PC-9 (cell line): ENCODE measurements around the gene GCM1. TPM values are rescaled to one million over a fixed set of nuclear protein-coding genes. Genes with fewer than 3 reads are reported as not detected.

Experiments
- BruUV-seq: library from RNA; stranded (reverse); fragments of 400-500 nt; replicated peaks from 2 replicates; lab custom pipeline; 2021; lab: Mats Ljungman, UMichigan
- CTCF ChIA-PET: fragments of 300-600 bp; sonication (Branson Sonifier 250); formaldehyde crosslinking; loops from one replicate; lab custom pipeline; 2022; ENCODE audit warnings: antibody characterized with exemption; lab: Charles Lee
- POLR2A ChIA-PET: fragments of 300-600 bp; sonication (Branson Sonifier 250); formaldehyde crosslinking; loops from one replicate; lab custom pipeline; 2022; ENCODE audit warnings: antibody characterized with exemption; ENCODE audit not compliant: unreplicated experiment; lab: Charles Lee
- DNase-seq, 2 experiments: peaks; one replicate each; pipeline versions ENCODE4 v3.0.0 to v3.0.0-alpha.2; 2015 to 2022; ENCODE audit warnings: mixed read lengths in 1 of 2
- H2AFZ ChIP-seq: fragments of 200-600 bp; sonication (generic); 2 replicates; pipeline ENCODE4 v1.8.1; 2017; ENCODE audit warnings: antibody characterized with exemption
- H3F3A ChIP-seq: fragments of 200-600 bp; sonication (generic); 2 replicates; pipeline ENCODE4 v1.8.1; 2017; ENCODE audit warnings: antibody characterized with exemption, mild to moderate bottlenecking, low read depth; ENCODE audit not compliant: insufficient read depth
- H3K27ac ChIP-seq: fragments of 200-600 bp; sonication (generic); 2 replicates; pipeline ENCODE4 v1.6.1; 2016; ENCODE audit warnings: mixed run types
- H3K27me3 ChIP-seq: fragments of 200-600 bp; sonication (generic); 2 replicates; pipeline ENCODE4 v1.6.1; 2016; ENCODE audit warnings: low read depth, mixed run types; ENCODE audit not compliant: insufficient read depth
- H3K36me3 ChIP-seq: fragments of 200-600 bp; sonication (generic); 2 replicates; pipeline ENCODE4 v1.6.1; 2016; ENCODE audit warnings: low read depth, mixed run types
- H3K4me1 ChIP-seq: fragments of 200-600 bp; sonication (generic); replicated peaks from 2 replicates; pipeline ENCODE4 v1.6.1; 2016; ENCODE audit warnings: mixed run types; ENCODE audit not compliant: insufficient read depth
- H3K4me2 ChIP-seq: fragments of 200-600 bp; sonication (generic); 2 replicates; pipeline ENCODE4 v1.6.1; 2017; ENCODE audit warnings: mixed run types
- H3K4me3 ChIP-seq: fragments of 200-600 bp; sonication (generic); 2 replicates; pipeline ENCODE4 v1.6.1; 2016; ENCODE audit warnings: mixed run types
- H3K79me2 ChIP-seq: fragments of 200-600 bp; sonication (generic); 2 replicates; pipeline ENCODE4 v1.6.1; 2017; ENCODE audit warnings: low read depth, mixed run types
- H3K9me2 ChIP-seq: fragments of 200-600 bp; sonication (generic); 2 replicates; pipeline ENCODE4 v1.8.1; 2017; ENCODE audit warnings: mild to moderate bottlenecking; ENCODE audit not compliant: insufficient read depth
- H3K9me3 ChIP-seq: fragments of 200-600 bp; sonication (generic); 2 replicates; pipeline ENCODE4 v1.8.1; 2016; ENCODE audit warnings: low read depth; ENCODE audit not compliant: insufficient read depth
- H4K20me1 ChIP-seq: fragments of 200-600 bp; sonication (generic); 2 replicates; pipeline ENCODE4 v1.8.1; 2017; ENCODE audit not compliant: insufficient read depth
- CTCF ChIP-seq: fragments of 200-600 bp; sonication (generic); conservative IDR thresholded peaks from 2 replicates; pipeline ENCODE4 v1.6.1; 2017; ENCODE audit warnings: mixed run types, antibody characterized with exemption, mild to moderate bottlenecking, moderate library complexity
- EZH2 ChIP-seq: fragments of 200-600 bp; sonication (generic); IDR thresholded peaks from 2 replicates; pipeline ENCODE4 v1.8.0; 2017; ENCODE audit warnings: antibody characterized with exemption, low read depth
- intact Hi-C: fragments of 100-400 bp; cut with micrococcal nuclease; formaldehyde crosslinking; loops from one replicate; pipeline ENCODE4 v1.10.0; 2022; ENCODE audit not compliant: unreplicated experiment
- total RNA-seq: library from RNA; stranded (reverse); gene quantifications from 2 replicates; pipeline ENCODE4 v1.2.3, GENCODE V29; 2021

The GCM1 gene
- total RNA-seq, 1 experiment from 2014 or later: 0.13 TPM

DNA sequence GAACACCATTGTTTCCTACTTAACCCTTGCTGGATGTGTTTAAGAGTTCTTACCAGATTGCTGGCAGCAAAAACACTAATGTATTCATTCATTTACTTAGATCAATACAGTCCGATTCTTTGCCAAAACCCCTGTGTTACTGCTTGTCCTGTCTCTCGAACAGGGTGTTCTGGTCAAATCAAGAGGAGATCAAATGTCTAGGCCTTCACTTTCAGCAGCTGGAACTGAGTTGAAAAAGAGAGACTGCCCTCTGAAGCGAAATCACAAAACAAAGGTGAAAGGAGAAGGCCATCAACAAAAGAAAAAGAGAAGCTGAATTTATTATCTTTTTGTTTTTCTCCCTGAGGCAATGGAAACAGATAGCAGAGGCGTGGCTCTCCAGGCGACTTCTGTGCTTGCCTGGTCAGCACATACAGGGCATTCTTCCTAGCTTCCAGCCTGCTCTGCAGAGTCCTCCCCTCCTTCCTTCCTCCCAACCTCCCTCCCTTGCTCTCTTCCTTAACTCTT is 44.1 kb upstream of the GCM1 start:
- no peaks in the 10 kb centered on the region for H3K9me3 ChIP-seq
- peak in 1 of 2 experiments; percentile 27 for DNase-seq
- no peak overlapping the region for H3K4me2 ChIP-seq
- H4K20me1 ChIP-seq: no peaks in the 10 kb centered on the region
- H3K4me1 ChIP-seq: peaks cover 19% of the 10 kb centered on the region
- intact Hi-C loops: no loop called here
- H2AFZ ChIP-seq: no peak overlapping the region
- H3K4me3 ChIP-seq: no peak overlapping the region
- no peaks in the 10 kb centered on the region for H3K79me2 ChIP-seq
- no peaks in the 10 kb centered on the region for H3K27me3 ChIP-seq
- BruUV-seq: no TSS peak
- CTCF ChIA-PET: interaction anchor here (0.6 to 1.2 kb wide), 2 partner anchors 20 to 535 kb away, joined by 3 to 6 read pairs; no protein-coding TSS in a partner anchor
- peaks cover 6% of the 10 kb centered on the region; the same call in 1 of the 2 replicates for H3F3A ChIP-seq
- no peaks in the 10 kb centered on the region for H3K9me2 ChIP-seq
- TF ChIP-seq CTCF (no peak), EZH2 (no peak)
- POLR2A ChIA-PET: no interaction called here
- H3K27ac ChIP-seq: no peak overlapping the region
- no peaks in the 10 kb centered on the region for H3K36me3 ChIP-seq

- H3K79me2 ChIP-seq: no peaks in the 10 kb centered on the region
- intact Hi-C loops: no loop called here
- no peak overlapping the region for H3K4me2 ChIP-seq
- H2AFZ ChIP-seq: no peak overlapping the region
- TF ChIP-seq CTCF (no peak), EZH2 (no peak)
- ChIA-PET POLR2A (no interaction called here), CTCF (no interaction called here)
- no peak overlapping the region for H3K27ac ChIP-seq
- no peaks in the 10 kb centered on the region for H3K36me3 ChIP-seq
- H4K20me1 ChIP-seq: no peaks in the 10 kb centered on the region
- H3K4me1 ChIP-seq: peaks cover 15% of the 10 kb centered on the region
- DNase-seq: no peak
- peaks cover 3% of the 10 kb centered on the region; the same call in 1 of the 2 replicates for H3F3A ChIP-seq
- no peaks in the 10 kb centered on the region for H3K27me3 ChIP-seq
- H3K9me2 ChIP-seq: no peaks in the 10 kb centered on the region
- no TSS peak for BruUV-seq
- H3K9me3 ChIP-seq: no peaks in the 10 kb centered on the region
- no peak overlapping the region for H3K4me3 ChIP-seq
Measured at GRCh38 chr6:53189554-53189953, 40.9 kb upstream of the GCM1 start.

GRCh38 chr6:53188833-53189232 is 40.2 kb upstream of the GCM1 start:
- intact Hi-C loops: no loop called here
- Histone ChIP-seq H3K27me3 (no peaks in the 10 kb centered on the region), H3F3A (no peaks in the 10 kb centered on the region; the same call in 1 of the 2 replicates), H3K27ac (no peak overlapping the region), H3K9me3 (no peaks in the 10 kb centered on the region), H2AFZ (no peak overlapping the region), H3K36me3 (no peaks in the 10 kb centered on the region), H3K4me2 (no peak overlapping the region), H3K4me1 (peaks cover 8% of the 10 kb centered on the region), H3K9me2 (no peaks in the 10 kb centered on the region), H3K4me3 (no peak overlapping the region), H4K20me1 (no peaks in the 10 kb centered on the region), H3K79me2 (no peaks in the 10 kb centered on the region)
- ChIA-PET CTCF (interaction anchor here (0.9 kb wide), 1 partner anchor 539 kb away, joined by 3 read pairs; no protein-coding TSS in a partner anchor), POLR2A (no interaction called here)
- no peak for TF ChIP-seq CTCF
- TF ChIP-seq EZH2: no peak
- BruUV-seq: no TSS peak
- no peak for DNase-seq
